Activated CD4-positive, alpha-beta memory T cell treated with anti-CD3 and anti-CD28 coated beads for 36 hours (primary cell): ENCODE results near the gene SKOR2. TPM values are rescaled to one million over a fixed set of nuclear protein-coding genes. Genes with fewer than 3 reads are reported as not detected.

ENCODE experiments used
- CTCF ChIA-PET: fragments of 350-600 bp; sonication (Branson Sonifier 250); formaldehyde crosslinking; loops from one replicate; lab custom pipeline; 2021; ENCODE audit warnings: antibody characterized with exemption, inconsistent platforms; lab: Charles Lee
- POLR2A ChIA-PET: fragments of 350-600 bp; sonication (Branson Sonifier 250); formaldehyde crosslinking; loops from one replicate; lab custom pipeline; 2021; ENCODE audit warnings: antibody characterized with exemption; lab: Charles Lee
- DNase-seq: peaks from one replicate; pipeline ENCODE4 v3.0.0-alpha.2; 2020
- H3K27ac Mint-ChIP-seq: one replicate; pipeline ENCODE4 v1.8.0; 2021; ENCODE audit warnings: mixed read lengths
- H3K27me3 Mint-ChIP-seq: one replicate; pipeline ENCODE4 v1.8.0; 2021; ENCODE audit warnings: mixed read lengths
- H3K36me3 Mint-ChIP-seq: one replicate; pipeline ENCODE4 v1.8.0; 2021; ENCODE audit warnings: mixed read lengths
- H3K4me1 Mint-ChIP-seq: one replicate; pipeline ENCODE4 v1.8.0; 2021; ENCODE audit warnings: low read depth, mixed read lengths
- H3K4me3 Mint-ChIP-seq: one replicate; pipeline ENCODE4 v1.8.0; 2021; ENCODE audit warnings: mild to moderate bottlenecking, mixed read lengths
- H3K9me3 Mint-ChIP-seq: one replicate; pipeline ENCODE4 v1.8.0; 2021; ENCODE audit warnings: mixed read lengths
- intact Hi-C: fragments of 100-400 bp; cut with micrococcal nuclease; formaldehyde crosslinking; loops from one replicate; pipeline ENCODE4 v1.15.1; 2023
- total RNA-seq, 2 experiments: library from RNA; stranded (reverse); gene quantifications; one replicate each; pipeline ENCODE4 v1.2.3, GENCODE V29; 2021

SKOR2 gene
- total RNA-seq, 2 experiments from 2014 or later, result not detected

- intact Hi-C loops, result loop anchor here (10.0 kb wide), 1 partner anchor 160 kb away; no protein-coding TSS in a partner anchor
- H3K9me3 Mint-ChIP-seq, result no peaks in the 10 kb centered on the region
- peaks cover 57% of the 10 kb centered on the region for H3K27me3 Mint-ChIP-seq
- no peak overlapping the region for H3K27ac Mint-ChIP-seq
- DNase-seq, result no peak
- no peak overlapping the region for H3K4me3 Mint-ChIP-seq
- CTCF ChIA-PET, result interaction anchor here (1.1 kb wide), 1 partner anchor 490 kb away, joined by 4 read pairs; no protein-coding TSS in a partner anchor
- POLR2A ChIA-PET, result no interaction called here
- no peaks in the 10 kb centered on the region for H3K36me3 Mint-ChIP-seq
- H3K4me1 Mint-ChIP-seq, result no peaks in the 10 kb centered on the region
These were observed 13.7 kb upstream of the SKOR2 start for GRCh38 chr18:47265197-47265596.

GRCh38 chr18:47264308-47264700 lies 12.8 kb upstream of the SKOR2 start:
- CTCF ChIA-PET, result interaction anchor here (1.1 kb wide), 1 partner anchor 490 kb away, joined by 4 read pairs; no protein-coding TSS in a partner anchor
- Mint-ChIP-seq H3K4me1 (no peaks in the 10 kb centered on the region), H3K36me3 (no peaks in the 10 kb centered on the region), H3K4me3 (no peak overlapping the region), H3K27me3 (peaks cover 63% of the 10 kb centered on the region), H3K9me3 (no peaks in the 10 kb centered on the region), H3K27ac (no peak overlapping the region)
- no peak for DNase-seq
- POLR2A ChIA-PET, result no interaction called here
- intact Hi-C loops, result loop anchor here (10.0 kb wide), 1 partner anchor 160 kb away; no protein-coding TSS in a partner anchor

DNA sequence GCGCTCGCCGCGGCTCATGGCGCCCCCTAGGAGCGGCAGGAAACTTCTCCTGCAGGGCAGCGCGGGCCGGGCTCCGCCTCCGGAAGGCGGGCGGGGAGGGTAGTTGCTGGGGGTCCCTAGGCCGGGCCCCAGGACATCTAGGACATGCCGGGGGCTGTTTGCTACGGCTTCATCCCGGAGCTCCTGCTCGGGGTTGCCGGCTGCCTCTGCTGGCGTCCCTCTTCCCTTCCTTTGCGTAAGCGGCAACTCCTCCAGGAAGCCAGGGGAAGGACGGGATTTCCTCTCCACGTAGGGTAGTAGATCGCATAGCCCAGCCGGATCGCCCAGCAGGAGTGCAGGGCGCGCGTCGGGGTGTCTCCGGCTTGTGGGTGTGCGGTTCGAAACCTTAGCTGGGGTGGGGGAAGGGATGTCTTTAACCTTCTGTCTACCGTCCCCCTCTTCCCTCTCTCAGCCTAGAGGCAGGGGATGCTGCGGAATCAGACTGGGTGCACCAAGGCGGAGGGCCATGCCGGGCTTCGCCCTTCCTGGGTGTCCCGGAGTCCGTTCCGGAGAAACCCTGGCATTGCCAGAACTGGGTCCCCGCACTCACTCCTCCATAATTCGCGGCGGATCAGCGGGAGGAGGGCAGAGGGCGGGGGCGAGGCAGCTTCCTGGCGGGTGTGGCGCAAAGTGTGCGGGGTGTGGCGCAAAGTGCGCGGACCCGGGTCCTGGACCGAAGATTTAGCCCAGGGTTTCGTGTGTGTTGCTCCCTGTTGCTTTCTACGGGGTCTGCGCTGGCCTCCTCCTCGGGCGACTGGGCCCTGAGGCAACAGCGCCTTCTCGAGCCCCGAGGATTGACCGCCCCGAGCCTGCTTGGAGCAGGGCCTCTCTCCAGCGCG lies 12.2 kb upstream of the SKOR2 start:
- Mint-ChIP-seq H3K9me3 (no peaks in the 10 kb centered on the region), H3K4me3 (no peak overlapping the region), H3K27me3 (peaks cover 69% of the 10 kb centered on the region), H3K27ac (no peak overlapping the region), H3K36me3 (no peaks in the 10 kb centered on the region), H3K4me1 (no peaks in the 10 kb centered on the region)
- ChIA-PET CTCF (interaction anchor here (1.1 to 1.5 kb wide), 2 partner anchors 19 to 491 kb away, joined by 3 to 4 read pairs; no protein-coding TSS in a partner anchor), POLR2A (no interaction called here)
- intact Hi-C loops, result loop anchor here (10.0 kb wide), 1 partner anchor 159 kb away; no protein-coding TSS in a partner anchor
- no peak for DNase-seq

DNA sequence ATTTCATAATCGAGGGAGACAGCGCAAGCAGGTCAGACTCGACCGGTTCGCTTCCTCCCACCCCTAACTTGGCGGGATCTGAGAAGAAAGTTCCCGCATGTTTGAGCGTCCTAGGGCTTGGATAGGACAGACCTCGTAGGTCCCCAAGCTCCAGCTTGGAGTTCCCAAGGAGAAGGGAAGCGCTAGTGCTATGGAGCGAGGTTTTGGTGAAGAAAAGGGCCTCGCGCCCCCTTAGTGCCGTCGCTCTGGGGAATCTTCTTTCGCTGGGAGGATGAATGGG lies 11.6 kb upstream of the SKOR2 start:
- Mint-ChIP-seq H3K36me3 (no peaks in the 10 kb centered on the region), H3K9me3 (no peaks in the 10 kb centered on the region), H3K27ac (no peak overlapping the region), H3K4me1 (no peaks in the 10 kb centered on the region), H3K27me3 (peaks cover 73% of the 10 kb centered on the region), H3K4me3 (no peak overlapping the region)
- ChIA-PET CTCF (interaction anchor here (1.5 to 2.3 kb wide), 2 partner anchors 15 to 18 kb away, joined by 3 to 7 read pairs; no protein-coding TSS in a partner anchor), POLR2A (no interaction called here)
- intact Hi-C loops, result loop anchor here (10.0 kb wide), 1 partner anchor 158 kb away; no protein-coding TSS in a partner anchor
- no peak for DNase-seq

- Mint-ChIP-seq H3K4me1 (no peaks in the 10 kb centered on the region), H3K36me3 (no peaks in the 10 kb centered on the region), H3K4me3 (no peak overlapping the region), H3K27ac (no peak overlapping the region), H3K9me3 (no peaks in the 10 kb centered on the region), H3K27me3 (peaks cover 73% of the 10 kb centered on the region)
- intact Hi-C loops, result loop anchor here (10.0 kb wide), 1 partner anchor 158 kb away; no protein-coding TSS in a partner anchor
- CTCF ChIA-PET, result interaction anchor here (1.5 to 2.3 kb wide), 2 partner anchors 15 to 18 kb away, joined by 3 to 7 read pairs; no protein-coding TSS in a partner anchor
- DNase-seq, result no peak
- POLR2A ChIA-PET, result no interaction called here
These were observed 11.1 kb upstream of the SKOR2 start for GRCh38 chr18:47262301-47263149.

- Mint-ChIP-seq H3K4me3 (no peak overlapping the region), H3K4me1 (no peaks in the 10 kb centered on the region), H3K9me3 (no peaks in the 10 kb centered on the region), H3K36me3 (no peaks in the 10 kb centered on the region), H3K27ac (no peak overlapping the region), H3K27me3 (peaks cover 80% of the 10 kb centered on the region)
- DNase-seq, result no peak
- POLR2A ChIA-PET, result no interaction called here
- intact Hi-C loops, result loop anchor here (10.0 kb wide), 1 partner anchor 157 kb away; no protein-coding TSS in a partner anchor
- CTCF ChIA-PET, result interaction anchor here (1.5 to 2.3 kb wide), 2 partner anchors 14 to 17 kb away, joined by 3 to 7 read pairs; no protein-coding TSS in a partner anchor
These were observed 10.4 kb upstream of the SKOR2 start for GRCh38 chr18:47261902-47262300.

DNA sequence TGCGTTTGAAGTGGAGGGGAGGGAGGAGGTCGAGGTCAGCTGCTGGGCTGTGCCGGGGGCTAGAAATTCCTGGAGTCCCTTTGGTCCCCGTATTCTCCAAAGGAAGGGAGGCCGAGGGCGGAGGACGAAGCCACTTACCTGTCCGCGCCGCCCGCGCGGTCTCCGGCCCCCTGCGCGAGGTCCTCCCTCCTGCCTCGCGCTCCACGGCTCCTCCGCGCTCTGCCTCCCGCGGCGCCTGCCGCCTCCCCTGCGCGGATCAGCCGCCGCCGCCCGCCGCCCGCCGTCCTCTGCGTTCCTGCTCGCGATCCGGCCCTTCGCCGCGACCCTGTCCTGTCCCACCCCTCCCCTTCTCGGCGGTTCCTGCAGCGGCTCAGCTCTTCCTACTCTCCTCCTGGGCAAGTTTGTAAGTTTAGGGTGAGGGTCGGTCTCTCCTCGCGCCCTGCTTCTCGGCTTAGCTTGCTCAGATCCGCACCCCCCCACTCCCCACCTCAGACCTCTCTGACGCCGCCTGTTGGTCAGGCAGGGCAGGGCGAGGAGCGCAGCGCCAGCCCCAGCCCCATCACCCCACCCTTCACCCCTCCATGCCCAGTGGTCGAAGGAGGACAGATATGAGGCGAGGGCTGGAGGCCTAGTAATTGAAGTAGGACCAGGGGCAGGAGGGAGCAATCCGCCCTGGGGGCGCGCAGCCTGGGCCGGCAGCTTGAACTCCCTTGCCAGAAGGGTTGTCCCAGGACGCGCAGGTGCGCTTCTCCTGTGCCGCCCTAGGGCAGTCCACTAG lies 9.7 kb upstream of the SKOR2 start:
- CTCF ChIA-PET, result interaction anchor here (2.3 kb wide), 1 partner anchor 13 kb away, joined by 7 read pairs; no protein-coding TSS in a partner anchor

DNA sequence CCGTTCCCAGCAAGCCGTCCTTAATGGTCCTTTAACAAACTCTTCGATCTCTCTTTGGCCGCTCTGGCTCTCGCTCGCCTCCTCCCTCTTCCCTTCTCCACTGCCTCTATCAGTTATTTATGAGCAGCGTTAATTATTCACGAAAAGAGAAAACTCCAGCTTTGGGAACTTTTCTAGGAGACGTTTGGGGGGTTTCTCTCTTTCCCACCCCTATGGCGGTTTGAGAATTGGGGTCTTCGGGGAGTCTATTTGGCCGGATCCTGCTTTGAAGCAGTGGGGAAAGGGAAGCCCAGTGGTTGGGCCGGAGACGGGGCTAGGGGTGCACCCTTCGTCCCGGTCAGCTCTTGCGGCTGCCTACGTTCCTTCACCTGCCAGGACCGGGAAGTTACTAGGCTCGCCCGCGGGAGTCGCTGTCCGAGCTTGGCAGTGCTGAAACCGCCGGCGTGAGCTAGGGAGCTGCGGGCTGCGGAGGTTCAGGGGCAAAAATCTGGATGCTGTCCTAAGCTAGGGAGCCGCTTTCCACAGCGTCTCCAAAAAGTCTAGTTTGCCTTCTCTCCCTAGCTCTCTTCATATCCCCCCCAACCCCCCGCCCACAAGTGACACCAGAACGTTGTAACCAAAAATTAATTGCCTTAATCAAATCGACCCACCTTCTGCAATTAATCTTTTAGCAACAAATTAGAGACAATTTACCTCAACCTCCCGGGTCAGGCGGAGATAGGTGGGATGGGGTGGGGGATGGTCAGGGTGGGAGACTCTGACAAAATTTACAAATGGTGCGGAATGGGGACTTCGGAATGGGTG lies 8.9 kb upstream of the SKOR2 start:
- no peak overlapping the region for H3K27ac Mint-ChIP-seq
- peak; percentile 58 for DNase-seq
- no peaks in the 10 kb centered on the region for H3K36me3 Mint-ChIP-seq
- intact Hi-C loops, result loop anchor here (10.0 kb wide), 1 partner anchor 156 kb away; no protein-coding TSS in a partner anchor
- ChIA-PET POLR2A (no interaction called here), CTCF (no interaction called here)
- no peaks in the 10 kb centered on the region for H3K9me3 Mint-ChIP-seq
- H3K4me3 Mint-ChIP-seq, result no peak overlapping the region
- H3K4me1 Mint-ChIP-seq, result no peaks in the 10 kb centered on the region
- H3K27me3 Mint-ChIP-seq, result peaks cover 83% of the 10 kb centered on the region

More for the DNA sequence above, 9.7 kb upstream of the SKOR2 start:
- Mint-ChIP-seq H3K27me3 (peaks cover 82% of the 10 kb centered on the region), H3K27ac (no peak overlapping the region), H3K9me3 (no peaks in the 10 kb centered on the region), H3K4me3 (no peak overlapping the region), H3K36me3 (no peaks in the 10 kb centered on the region), H3K4me1 (no peaks in the 10 kb centered on the region)
- POLR2A ChIA-PET, result no interaction called here
- intact Hi-C loops, result loop anchor here (10.0 kb wide), 1 partner anchor 156 kb away; no protein-coding TSS in a partner anchor
- no peak for DNase-seq

DNA sequence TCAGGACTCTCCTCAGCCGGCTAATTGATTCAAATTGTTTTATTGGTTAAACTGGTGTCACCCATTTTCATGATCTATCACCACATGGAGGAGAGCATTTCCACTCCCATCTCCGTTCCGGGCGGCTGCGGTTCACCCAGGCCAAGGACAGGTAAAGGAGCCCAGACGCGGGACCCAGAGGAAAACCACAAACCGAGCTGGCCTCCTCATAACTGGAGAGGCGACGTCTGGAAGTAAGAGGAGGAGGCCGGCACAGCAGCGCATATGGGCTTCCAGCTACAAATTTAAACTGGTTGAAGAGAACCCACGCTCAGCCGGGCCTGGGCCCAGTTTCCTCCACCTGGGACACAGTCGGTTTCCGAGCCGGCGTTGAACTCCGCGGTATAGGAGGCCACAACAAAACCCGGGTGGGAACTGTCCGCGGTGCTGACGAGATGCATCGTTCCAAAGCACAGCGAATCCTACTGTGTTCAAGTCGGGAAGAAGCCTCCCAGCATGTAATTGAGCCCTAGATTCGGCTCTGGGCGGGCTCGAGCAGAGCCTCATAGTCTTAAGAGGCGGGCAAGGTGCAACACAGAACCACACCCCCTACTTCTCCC lies 3.0 kb upstream of the SKOR2 start:
- ChIA-PET POLR2A (no interaction called here), CTCF (no interaction called here)
- intact Hi-C loops, result no loop called here
- Mint-ChIP-seq H3K4me1 (peaks cover 8% of the 10 kb centered on the region), H3K36me3 (peaks cover 4% of the 10 kb centered on the region), H3K27ac (no peak overlapping the region), H3K27me3 (peaks cover 80% of the 10 kb centered on the region), H3K9me3 (no peaks in the 10 kb centered on the region), H3K4me3 (no peak overlapping the region)
- DNase-seq, result peak; percentile 54

DNA sequence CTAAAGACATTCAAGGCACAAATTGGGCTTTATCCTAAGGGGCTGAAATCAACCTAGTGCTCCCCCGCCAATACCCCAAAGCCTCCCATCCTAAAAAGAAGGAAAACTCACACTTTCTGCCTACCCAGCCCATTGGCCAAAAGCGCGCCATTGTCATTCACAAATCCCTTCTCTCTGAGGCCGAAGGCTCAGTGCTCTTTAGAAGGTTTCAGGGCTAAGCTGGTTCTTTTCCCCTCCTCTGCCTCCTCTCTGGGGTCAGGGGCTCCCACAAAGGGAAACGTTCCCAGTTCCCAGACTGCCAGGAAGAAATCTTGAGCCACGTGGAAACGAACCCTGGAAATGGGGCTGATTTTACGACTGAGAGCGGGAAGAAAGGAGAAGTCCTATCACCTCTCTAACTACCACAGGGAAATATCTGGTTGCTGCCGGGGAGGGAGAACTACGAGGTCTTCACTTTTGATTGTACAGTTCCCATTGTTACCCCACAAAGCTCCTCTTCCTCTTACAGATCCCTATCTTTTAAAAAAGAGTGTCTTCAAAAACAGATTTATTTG lies 1.7 kb upstream of the SKOR2 start:
- DNase-seq, result no peak
- intact Hi-C loops, result no loop called here
- Mint-ChIP-seq H3K4me1 (peaks cover 10% of the 10 kb centered on the region), H3K9me3 (no peaks in the 10 kb centered on the region), H3K27me3 (peaks cover 79% of the 10 kb centered on the region), H3K4me3 (no peak overlapping the region), H3K36me3 (peaks cover 7% of the 10 kb centered on the region), H3K27ac (no peak overlapping the region)
- CTCF ChIA-PET, result no interaction called here
- POLR2A ChIA-PET, result no interaction called here
